ENCODE data around the gene MTHFR.

DNA sequence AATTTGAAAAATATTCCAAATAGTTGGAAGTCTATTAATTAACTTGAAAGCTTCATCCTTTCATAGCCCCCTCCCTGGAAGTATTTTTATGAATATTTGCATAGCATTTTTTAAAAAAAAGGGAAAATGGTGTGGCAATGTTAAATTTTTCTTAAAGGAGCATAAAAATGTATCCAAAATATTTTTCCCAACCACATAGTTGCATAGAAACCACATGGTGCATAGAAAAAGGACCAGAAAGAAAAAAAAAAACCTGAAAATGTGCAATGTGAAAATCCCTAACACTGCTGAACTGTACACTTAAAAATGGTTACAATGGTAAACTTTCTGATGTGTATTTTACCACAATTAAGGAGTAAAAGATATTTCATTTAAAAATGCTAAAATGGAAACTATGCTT is 35.8 kb downstream of the MTHFR start:
- no peak for TF ChIP-seq POLR2A (IDR thresholded peaks at IDR 0.05)
- TF ChIP-seq POLR2AphosphoS5 (IDR thresholded peaks at IDR 0.05), result no peak

Measured in sigmoid colon (tissue), 4 donors.